ENCODE results near the gene TUSC2.

- TF ChIP-seq, protein P1, sequence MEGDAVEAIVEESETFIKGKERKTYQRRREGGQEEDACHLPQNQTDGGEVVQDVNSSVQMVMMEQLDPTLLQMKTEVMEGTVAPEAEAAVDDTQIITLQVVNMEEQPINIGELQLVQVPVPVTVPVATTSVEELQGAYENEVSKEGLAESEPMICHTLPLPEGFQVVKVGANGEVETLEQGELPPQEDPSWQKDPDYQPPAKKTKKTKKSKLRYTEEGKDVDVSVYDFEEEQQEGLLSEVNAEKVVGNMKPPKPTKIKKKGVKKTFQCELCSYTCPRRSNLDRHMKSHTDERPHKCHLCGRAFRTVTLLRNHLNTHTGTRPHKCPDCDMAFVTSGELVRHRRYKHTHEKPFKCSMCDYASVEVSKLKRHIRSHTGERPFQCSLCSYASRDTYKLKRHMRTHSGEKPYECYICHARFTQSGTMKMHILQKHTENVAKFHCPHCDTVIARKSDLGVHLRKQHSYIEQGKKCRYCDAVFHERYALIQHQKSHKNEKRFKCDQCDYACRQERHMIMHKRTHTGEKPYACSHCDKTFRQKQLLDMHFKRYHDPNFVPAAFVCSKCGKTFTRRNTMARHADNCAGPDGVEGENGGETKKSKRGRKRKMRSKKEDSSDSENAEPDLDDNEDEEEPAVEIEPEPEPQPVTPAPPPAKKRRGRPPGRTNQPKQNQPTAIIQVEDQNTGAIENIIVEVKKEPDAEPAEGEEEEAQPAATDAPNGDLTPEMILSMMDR (IDR thresholded peaks at IDR 0.05 in 2 of 3, conservative IDR thresholded peaks at IDR 0.05 in 1 of 3; ENCODE audit: insufficient read depth in 2 of 3, low read depth in 1 of 3, low read length in 3 of 3) = no peak
- 0 out of 2 replicates have a peak, but pooled peaks have one; percentile 24 for TF ChIP-seq GABPA (tag; conservative IDR thresholded peaks at IDR 0.05; ENCODE audit: low read depth)
- TF ChIP-seq SMAD3 (CRISPR knock-in tag; conservative IDR thresholded peaks at IDR 0.05) = no peak
These were observed 7.1 kb downstream of the TUSC2 start for GRCh38 chr3:50320853-50321335.
